Measurements from ENCODE around the gene CACNA1E.

Gene CACNA1E

DNA sequence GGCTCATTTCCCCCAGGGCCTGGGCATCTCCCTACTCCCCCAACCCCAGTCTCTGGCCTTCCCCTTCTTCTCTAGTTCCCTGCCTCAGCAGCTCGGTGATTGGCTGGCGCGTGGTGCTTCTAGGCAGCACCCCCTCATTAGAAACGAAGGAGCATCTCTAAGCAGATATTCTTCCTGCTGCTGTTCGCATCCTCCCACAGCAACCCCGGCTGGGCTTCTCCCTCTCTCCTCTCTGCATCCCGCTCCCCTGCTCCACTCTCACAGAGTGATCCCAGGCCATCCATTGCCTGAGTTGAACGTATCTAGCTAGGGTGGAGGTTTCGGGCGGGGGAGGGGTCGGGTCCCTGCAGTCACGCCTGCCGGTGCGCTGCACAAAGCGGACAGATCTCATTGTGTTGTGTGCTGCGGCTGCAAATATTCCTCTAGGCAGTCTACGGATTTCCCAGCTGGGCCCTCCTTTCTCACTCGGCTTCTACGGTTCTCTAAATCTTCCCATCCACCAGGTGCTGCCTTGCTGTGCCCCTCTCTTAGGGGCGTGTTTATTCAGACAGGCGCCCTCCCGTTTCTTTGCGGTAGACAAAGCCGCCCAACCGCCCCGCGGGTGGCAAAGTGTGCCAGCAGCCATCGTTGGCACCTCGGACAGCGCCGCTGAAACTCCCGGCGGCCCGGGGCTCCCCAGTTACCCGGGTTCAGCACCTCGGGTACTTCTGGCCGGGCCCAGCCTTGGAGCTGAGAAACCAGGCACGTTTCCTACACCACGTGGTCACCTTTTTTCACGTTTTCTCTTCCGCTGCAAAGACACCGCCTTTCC lies 2.2 kb downstream of the CACNA1E start:
- no peak for DNase-seq

- no peak for DNase-seq
These were observed 2.7 kb downstream of the CACNA1E start for GRCh38 chr1:181486098-181486420.

DNA sequence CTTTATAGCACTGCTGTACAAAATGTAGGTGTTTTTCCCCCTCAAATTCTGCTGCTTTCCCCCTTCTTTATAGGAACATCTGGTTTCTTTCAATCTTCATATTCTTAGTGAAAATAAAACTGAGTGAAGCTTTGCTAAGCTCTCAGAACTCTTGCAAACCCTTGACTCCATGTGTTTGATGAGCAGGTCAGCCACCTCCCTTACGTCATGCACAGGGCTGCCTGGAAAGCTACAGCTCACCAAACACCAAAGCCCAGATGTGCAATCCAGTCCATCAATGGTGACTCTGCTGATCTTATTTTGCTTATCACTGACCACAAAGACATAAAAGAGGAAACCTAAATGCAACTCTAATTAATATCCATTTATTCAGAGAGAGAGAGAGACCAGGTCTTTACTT lies 5.5 kb downstream of the CACNA1E start:
- DNase-seq, result no peak

GRCh38 chr1:181490276-181490675 lies 7.0 kb downstream of the CACNA1E start:
- DNase-seq, result no peak

DNA sequence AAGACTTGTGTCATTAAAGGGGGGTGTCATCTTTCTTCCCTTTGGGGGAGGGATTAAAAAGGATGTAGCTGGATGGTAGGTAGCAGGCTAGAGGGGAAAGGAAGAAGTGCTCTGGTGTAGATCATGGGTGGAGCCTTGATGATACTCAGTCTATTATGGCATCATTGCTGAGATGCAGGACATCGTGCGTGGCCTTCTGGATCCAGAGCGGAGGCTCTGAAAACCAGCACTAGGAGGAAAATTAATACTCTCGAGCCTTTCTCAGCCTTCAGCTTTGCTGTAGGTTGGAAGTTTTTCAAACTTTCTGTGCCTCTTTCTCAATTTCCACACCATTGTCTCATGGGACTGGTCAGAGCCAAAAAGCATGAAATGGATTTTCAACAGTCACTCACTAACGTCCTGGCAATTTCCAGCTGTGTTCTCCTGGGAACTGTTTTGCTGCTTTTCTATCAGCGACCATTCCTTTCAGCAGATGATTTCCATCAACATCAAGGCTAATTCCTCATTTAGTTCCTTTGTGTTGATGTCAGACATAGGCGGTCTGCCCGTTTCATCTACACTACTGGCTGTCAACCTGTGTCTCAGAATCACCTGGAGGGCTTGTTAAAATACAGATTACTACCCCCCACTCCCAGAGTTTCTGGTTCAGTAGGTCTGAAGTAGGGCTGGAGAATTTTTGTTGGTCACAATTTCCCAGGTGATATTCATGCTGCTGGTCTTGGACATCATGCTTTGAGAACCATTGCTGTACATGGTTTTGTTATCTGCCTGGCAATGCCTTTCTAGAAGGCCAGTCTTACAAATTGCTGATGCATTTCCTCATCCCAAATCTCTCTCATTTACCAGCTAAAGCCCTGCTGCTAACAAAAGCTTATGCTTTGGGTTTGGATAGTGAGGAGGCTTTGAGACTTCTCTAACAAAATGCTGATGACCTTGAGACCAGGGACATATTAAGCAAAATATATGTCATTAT lies 7.7 kb downstream of the CACNA1E start:
- no peak for DNase-seq

DNA sequence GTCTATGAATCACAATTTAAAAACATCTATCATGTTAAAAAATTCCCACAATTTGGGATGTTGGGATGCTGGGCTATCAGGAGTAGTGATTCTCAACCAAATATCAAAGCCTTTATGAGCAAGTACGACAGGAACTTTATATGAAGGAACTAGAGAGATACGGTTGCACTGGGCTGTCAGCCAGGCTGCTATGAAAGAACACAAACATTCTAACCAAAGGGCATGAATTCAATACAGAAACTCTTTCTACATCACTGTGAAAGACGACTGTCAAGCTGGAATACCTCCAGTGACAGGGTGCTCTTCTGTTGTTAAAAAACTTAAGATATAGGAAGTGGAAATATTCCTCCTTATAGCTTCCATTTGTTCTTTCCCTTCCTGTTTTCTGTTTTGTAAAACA lies 9.8 kb downstream of the CACNA1E start:
- DNase-seq, result no peak

DNA sequence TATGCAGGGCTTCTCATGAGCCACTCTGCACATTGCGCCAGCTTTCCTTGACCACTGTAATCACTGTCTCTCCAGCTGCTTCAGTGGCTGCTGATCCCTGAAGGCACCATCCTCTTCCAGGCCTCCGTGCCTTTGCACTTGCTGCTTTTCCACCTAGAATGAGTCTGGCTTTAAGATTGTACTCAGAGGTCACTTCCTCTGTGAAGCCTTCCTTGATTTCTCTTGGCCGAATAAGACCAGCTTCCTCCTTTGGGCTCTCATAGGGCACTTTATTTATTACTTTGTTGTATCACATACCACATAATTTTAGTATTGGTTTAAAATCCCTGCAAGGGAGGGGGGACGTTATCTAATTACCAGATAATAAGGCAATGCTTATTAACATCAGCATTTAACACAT lies 10.6 kb downstream of the CACNA1E start:
- DNase-seq, result no peak

DNA sequence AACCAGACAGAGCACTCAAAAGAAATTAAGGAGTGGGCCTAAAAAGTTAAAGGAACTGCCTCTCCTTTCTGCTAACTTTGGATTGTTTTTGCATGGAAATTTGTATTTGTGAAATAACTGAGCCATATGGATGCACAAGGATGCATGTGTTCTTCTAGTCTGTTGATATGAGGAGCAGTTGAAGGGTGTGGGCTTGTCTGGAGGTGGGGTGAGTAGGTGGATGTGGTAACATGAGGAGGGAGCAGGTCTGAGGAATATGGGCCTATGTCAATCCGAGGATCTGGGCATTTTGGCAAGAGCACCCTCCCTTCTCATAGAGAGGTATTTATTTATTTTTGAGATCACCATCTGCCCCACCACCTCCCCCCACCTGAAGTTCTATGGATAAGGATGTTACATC lies 13.4 kb downstream of the CACNA1E start:
- no peak for DNase-seq

DNA sequence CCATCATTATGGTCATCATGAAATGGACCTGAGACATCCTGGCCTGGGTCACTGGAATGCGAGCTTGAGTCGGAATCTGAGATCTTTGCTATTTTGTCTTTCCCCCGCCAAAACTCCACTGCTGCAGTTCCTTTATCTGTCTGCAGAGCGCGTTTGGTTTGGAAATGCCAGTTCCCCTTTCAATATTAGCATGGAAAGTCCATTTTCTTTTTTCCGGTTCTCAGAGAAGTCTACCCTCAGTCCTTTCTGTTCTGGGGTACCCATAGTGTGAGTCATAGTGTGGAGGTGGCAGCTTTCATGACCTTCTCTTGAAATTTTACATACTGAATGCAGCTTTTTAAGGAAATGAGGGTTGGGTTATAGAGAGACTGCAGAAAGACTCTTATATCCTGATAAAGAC lies 14.6 kb downstream of the CACNA1E start:
- DNase-seq, result no peak

GRCh38 chr1:181499825-181500224 lies 16.5 kb downstream of the CACNA1E start:
- no peak for DNase-seq

DNA sequence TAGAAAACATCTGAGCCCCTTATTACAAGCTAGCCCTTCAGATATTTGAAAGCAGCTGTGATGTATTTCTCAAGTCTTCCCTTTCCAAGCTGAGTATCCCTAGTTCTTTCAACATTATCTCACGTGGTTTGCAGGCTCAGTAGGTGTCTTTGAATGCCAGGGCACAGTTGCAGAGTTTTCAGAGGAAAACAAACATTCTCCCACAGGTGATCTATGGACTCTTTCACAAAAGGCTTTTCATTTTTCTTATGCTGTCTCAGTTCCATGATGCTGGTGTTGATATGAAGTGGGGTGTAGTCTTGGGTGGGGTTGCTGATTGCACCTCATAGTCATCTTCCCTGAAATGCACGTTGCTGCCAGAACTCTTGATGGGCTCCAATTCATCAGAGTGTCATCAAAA lies 17.3 kb downstream of the CACNA1E start:
- no peak for DNase-seq

DNA sequence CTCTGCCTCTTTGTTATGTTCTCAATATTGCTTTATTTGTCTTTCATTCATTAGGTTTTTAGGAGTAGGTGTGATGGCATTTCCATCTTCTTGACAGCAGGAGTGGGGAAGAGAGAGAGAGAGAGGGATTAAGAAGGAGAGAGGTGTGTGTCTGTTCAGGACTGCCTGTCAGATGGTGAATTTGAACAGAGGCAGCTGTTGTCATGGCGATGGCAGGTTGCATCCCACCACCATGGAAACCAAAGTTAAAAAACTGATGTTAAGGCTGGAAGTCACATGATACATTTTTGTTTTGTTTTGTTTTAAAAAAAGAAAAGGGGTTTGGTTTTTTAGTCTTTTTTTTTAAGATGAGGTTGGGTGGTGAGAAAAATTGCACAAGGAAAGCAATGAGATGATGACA lies 18.3 kb downstream of the CACNA1E start:
- DNase-seq, result no peak

GRCh38 chr1:181503171-181503810 lies 20.0 kb downstream of the CACNA1E start:
- no peak for DNase-seq

- DNase-seq, result no peak
These were observed 21.1 kb downstream of the CACNA1E start for GRCh38 chr1:181504399-181504842.

- no peak for DNase-seq
These were observed 23.4 kb downstream of the CACNA1E start for GRCh38 chr1:181506563-181507353.

- no peak for DNase-seq
These were observed 25.3 kb downstream of the CACNA1E start for GRCh38 chr1:181508486-181509165.

DNA sequence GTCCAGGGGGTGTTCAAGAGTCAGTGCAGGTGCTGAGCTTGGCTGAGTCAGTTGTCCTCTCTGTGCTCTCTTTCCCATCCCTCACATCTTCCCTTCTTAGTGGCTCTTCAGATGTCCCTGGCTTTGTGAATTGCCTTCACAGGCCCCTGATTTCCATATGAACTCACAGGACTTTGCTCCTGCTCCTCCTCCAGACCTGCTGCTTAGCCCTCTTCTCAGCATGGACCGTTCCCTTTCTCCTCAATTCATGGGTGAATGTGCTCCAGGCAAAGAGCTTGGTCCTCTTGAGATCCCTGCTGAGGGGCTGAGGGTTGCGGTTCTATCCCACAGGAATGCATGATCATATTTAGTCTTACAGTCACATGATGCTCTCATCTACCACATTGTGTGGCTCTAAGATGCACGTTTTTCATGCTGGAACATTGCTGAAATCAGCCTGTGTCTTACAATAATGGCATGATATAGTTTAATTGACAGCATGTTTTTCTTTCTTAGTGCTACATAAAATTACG lies 30.5 kb downstream of the CACNA1E start:
- no peak for DNase-seq

DNA sequence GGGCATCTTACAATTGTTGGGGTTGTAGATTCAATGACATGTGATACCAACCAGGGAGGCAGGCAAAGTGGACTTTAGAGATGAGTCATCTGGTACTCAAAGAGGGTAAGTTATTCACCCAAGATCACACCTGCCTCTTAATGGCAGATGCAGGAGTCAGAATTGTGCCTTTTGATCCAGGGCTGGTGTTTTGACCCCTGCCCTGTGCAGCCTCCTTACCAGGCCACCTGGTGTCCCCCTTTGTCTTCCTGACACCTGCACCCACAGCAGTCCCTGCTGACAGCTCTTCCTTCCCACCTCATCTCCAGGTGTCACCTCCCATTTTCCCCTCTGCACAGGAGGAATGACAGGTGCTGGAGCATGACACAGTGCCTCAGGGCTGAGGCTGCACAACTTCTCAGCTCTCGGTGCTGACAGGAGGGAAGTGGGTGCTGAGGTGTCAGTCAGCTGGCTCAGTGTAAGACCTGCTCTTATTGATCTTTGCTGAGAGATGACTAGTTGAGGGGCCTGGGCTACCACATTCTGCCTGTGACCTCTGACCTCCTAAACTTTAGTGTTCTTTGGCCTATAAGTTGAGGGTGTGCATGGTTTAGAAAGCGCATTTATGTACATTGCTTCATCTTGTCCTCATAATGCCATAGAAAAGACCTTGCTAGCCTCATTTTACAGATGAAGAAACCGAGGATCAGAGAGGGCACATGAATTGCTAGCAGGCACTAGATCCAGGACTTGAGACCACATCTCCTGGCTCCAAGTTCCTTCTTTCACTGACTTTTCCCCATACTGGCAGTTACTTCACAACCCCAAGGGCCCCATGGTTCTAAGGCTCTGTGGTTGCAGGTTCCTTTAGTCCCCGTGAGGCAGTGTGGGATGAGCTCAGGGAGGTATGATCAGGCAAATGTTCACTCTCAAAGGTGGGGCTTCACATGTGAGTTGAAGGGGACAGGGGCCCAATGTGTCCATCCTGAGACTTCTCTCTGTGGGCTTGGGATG lies 31.3 kb downstream of the CACNA1E start:
- DNase-seq, result no peak

- no peak for DNase-seq
These were observed 33.4 kb downstream of the CACNA1E start for GRCh38 chr1:181516706-181517105.

DNA sequence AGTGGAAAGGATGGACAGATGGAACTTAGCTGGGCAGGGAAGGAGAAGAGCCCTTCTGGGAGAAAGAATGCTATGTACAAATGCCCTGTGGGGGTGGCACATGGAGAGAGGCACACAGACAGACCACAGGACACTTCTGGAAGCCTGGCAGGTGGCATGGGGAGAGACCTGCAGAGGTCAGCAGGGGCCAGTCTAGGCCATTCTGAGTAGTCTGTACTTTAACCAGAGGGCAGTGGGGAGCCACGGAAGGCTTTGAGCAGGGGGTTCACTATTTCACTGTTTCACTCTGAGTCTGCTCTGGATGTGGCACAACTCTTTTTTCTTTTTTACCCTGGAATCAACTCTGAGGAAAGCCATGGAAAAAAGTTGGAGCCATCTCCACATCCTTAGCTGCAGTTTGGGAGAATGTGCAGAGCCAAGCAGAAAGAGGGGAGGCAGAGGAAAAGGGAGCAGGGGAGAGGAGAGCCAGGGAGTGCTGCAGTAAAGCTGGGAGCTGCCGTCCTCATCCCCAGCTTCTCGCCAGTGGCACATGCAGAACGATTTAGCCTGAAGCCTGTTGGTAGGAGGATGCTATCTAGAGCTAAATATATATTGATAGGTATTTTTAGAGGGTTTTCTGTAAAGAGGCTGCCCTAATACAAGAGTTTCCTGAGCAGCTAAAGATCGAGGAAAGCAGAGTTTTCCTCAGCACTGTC lies 34.0 kb downstream of the CACNA1E start:
- DNase-seq, result no peak

Measured in stimulated activated naive CD4-positive, alpha-beta T cell (primary cell).